AG10803 (cell line): ENCODE data around the gene TCF7L2.

Experiments used
- DNase-seq: peaks from one replicate; pipeline ENCODE4 v3.0.0; 2010; ENCODE audit warnings: low read depth
- H3K4me3 ChIP-seq: 2 replicates; pipeline ENCODE4 v1.5.1; 2011; ENCODE audit warnings: mild to moderate bottlenecking, low read length, control low read depth
- TF ChIP-seq, protein P1 (sequence below): conservative IDR thresholded peaks from 2 replicates; pipeline ENCODE4 v1.5.1; 2011; ENCODE audit warnings: mild to moderate bottlenecking, low read length, control low read depth, inconsistent platforms

TCF7L2 gene

DNA sequence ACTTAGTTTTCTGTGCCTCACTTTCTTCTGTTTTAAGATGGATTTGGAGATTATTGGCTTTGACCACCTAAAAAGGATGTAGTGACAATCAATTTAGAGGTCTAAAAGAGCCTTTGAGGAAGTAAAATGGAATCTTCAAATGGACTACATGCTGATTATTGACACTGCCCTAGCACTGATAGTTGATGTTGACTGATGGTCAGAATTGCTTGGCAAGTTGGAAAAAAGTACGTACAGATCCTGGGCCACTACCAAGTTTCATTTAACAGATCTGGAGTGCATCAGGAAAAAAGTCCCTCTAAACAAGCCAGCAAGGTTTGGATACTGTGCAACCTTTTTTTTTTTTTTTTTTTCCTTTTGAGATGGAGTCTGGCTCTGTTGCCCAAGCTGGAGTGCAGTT is 81.1 kb downstream of the TCF7L2 start:
- TF ChIP-seq, protein P1, sequence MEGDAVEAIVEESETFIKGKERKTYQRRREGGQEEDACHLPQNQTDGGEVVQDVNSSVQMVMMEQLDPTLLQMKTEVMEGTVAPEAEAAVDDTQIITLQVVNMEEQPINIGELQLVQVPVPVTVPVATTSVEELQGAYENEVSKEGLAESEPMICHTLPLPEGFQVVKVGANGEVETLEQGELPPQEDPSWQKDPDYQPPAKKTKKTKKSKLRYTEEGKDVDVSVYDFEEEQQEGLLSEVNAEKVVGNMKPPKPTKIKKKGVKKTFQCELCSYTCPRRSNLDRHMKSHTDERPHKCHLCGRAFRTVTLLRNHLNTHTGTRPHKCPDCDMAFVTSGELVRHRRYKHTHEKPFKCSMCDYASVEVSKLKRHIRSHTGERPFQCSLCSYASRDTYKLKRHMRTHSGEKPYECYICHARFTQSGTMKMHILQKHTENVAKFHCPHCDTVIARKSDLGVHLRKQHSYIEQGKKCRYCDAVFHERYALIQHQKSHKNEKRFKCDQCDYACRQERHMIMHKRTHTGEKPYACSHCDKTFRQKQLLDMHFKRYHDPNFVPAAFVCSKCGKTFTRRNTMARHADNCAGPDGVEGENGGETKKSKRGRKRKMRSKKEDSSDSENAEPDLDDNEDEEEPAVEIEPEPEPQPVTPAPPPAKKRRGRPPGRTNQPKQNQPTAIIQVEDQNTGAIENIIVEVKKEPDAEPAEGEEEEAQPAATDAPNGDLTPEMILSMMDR, result no peak
- H3K4me3 ChIP-seq, result no peak overlapping the region
- DNase-seq, result no peak

DNA sequence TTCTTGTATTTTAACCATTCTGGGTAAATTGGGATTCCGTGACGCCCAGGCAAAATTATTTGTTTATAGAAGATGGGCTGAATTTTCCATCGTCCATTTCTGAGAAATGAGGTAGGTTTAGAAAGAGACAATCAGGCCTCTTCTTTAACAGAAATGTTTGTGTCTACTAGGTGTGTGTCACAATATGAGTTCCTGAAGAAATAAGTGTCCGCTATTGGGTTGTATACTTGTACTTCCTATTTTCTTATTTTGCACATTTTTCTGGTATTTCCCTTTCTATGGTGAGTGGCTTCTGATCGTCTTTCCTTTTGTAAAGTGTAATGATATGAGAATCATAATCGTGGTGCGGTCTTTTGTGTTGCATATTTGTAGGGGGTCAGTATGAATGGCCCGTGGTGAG is 83.9 kb downstream of the TCF7L2 start:
- H3K4me3 ChIP-seq, result no peak overlapping the region
- DNase-seq, result no peak
- TF ChIP-seq, protein P1, result no peak

DNA sequence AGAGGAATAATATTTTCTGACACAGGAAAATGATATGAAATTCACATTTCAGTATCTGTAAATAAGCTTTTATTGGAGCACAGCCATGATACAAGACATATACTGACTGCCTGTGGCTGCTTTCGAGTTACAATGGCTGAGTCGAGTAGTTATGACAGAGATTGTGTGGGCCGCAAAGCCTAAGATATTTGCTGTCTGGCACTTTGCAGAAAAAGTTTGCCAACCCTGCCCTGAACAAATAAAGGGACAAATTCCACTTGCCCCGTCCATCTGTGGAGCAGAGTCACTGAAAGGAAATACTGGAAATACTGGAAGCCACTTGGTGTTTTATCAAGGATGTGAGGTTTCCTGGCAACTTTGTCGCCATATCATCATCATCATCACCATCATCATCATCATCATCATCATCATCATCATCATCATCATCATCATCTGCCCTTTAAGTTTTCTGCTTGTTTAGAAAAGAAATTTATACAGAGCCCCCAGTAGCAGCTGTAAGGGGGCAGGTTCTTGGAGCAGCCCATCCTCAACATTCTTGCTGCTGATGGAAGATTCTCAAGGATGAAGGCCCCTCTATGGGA is 85.8 kb downstream of the TCF7L2 start:
- H3K4me3 ChIP-seq, result no peak overlapping the region
- TF ChIP-seq, protein P1, result no peak
- DNase-seq, result peak; percentile 35

DNA sequence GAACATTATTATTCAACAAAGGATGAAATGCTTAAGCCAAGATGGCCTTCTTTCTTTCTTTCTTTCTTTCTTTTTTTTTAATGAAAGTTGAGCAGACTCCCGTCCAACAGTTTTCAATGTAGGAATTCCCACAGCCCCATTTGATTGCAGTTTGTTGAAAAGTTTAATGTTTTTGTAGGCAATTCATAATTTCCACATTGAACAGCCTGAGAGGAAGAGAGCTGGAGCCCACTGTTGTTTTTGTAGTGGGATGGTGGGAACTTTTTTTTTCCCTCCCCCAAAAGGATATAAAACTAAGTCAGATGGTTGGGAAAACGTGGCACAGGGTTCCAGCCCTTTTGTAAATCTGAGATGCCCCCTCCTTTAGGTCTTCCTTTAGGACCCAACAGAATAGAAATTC is 86.6 kb downstream of the TCF7L2 start:
- DNase-seq, result no peak
- TF ChIP-seq, protein P1, result no peak
- H3K4me3 ChIP-seq, result no peak overlapping the region

DNA sequence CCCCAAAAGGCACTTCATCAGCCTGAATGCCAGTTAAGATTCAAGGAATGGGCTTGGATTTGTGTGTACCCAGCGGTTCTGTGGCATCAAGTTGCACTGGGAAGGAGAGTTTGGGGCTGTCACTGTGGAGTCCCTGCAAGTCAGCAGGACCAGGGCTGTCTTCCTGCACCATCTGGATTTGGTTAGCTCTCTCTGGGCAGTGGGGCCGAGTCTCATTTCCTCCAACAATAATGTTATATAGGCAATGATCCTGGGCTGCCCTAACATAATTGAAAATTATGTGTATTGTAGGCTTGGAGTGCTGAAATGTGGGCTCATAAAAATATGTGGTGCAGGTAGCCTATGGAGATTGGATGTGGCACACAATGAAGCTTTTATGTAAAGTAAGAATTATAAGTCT is 87.2 kb downstream of the TCF7L2 start:
- DNase-seq, result no peak
- TF ChIP-seq, protein P1, result no peak
- H3K4me3 ChIP-seq, result no peak overlapping the region

DNA sequence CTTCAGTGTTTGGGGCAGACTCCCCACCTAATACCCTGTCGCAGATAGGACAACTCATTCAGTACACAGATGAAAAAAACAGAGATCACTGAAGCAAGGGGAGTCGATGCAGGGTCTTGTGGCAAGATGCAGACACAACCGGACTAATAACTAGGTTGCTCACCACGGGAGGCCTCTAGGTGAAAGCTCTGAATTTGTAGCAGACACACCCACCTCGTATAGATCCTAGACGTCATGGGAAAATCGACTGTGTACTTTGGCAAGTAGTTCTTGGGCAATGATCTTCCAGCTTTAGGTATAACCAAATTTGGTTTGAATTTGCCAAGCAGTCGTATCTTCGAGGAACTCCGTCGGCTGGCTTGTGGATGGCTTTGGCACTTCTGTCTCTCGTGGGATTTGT is 88.1 kb downstream of the TCF7L2 start:
- TF ChIP-seq, protein P1, result no peak
- no peak for DNase-seq
- H3K4me3 ChIP-seq, result no peak overlapping the region

DNA sequence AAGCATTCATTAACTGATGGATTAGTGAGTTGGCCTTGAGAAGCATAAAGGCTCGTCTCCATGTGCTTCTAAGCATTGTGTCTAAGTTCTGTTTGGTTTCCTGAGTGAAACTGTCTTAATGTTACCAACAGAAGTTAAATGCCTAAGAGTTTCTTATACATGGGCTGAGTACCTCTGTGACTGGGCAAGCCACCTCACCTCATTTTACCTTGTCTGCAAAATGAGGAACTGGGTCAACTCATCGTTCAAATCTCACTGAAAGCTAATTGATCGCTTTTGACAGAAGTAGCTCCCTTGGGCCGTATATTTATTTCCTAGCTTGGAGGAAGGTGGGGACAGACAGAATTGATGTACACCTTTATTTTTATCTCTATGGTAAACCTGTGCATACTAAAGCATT is 88.9 kb downstream of the TCF7L2 start:
- TF ChIP-seq, protein P1, result no peak
- H3K4me3 ChIP-seq, result no peak overlapping the region
- no peak for DNase-seq
